Astrocyte (in vitro differentiated cells and primary cell): ENCODE results near the gene CDC16. TPM values are rescaled to one million over a fixed set of nuclear protein-coding genes. Genes with fewer than 3 reads are reported as not detected.

Experiments
- DNase-seq: peaks from one replicate; pipeline ENCODE4 v3.0.0-alpha.2; 2010; ENCODE audit warnings: low read depth
- FAIRE-seq: peaks from 2 replicates; lab custom pipeline; 2011; peaks lifted over from hg19 to GRCh38; lab: Jason Lieb, UNC
- H2AFZ ChIP-seq: 2 replicates; pipeline ENCODE4 v1.6.0; 2012; ENCODE audit warnings: low read depth, low read length, inconsistent platforms
- H3K27ac ChIP-seq: 2 replicates; pipeline ENCODE4 v1.5.1; 2011; ENCODE audit warnings: low read depth, low read length, inconsistent platforms
- H3K27me3 ChIP-seq: 2 replicates; pipeline ENCODE4 v1.6.0; 2011; ENCODE audit warnings: low read length, inconsistent platforms; ENCODE audit not compliant: insufficient read depth
- H3K36me3 ChIP-seq: 2 replicates; pipeline ENCODE4 v1.5.1; 2011; ENCODE audit warnings: low read length, inconsistent platforms; ENCODE audit not compliant: insufficient read depth
- H3K4me1 ChIP-seq: 2 replicates; pipeline ENCODE4 v1.5.1; 2011; ENCODE audit warnings: low read length, inconsistent platforms; ENCODE audit not compliant: insufficient read depth
- H3K4me2 ChIP-seq: 2 replicates; pipeline ENCODE4 v1.6.0; 2012; ENCODE audit warnings: low read length, inconsistent platforms
- H3K4me3 ChIP-seq: 2 replicates; pipeline ENCODE4 v1.5.1; 2011; ENCODE audit warnings: low read depth, mild to moderate bottlenecking, low read length, inconsistent platforms; ENCODE audit not compliant: insufficient read depth
- H3K79me2 ChIP-seq: 2 replicates; pipeline ENCODE4 v1.6.0; 2012; ENCODE audit warnings: mild to moderate bottlenecking, low read length, inconsistent platforms; ENCODE audit not compliant: insufficient read depth
- H3K9ac ChIP-seq: 2 replicates; pipeline ENCODE4 v1.6.0; 2012; ENCODE audit warnings: mild to moderate bottlenecking, low read length, inconsistent platforms
- H3K9me3 ChIP-seq: 2 replicates; pipeline ENCODE4 v1.5.1; 2012; ENCODE audit warnings: low read depth, mild to moderate bottlenecking, low read length, inconsistent platforms; ENCODE audit not compliant: insufficient read depth
- H4K20me1 ChIP-seq: 2 replicates; pipeline ENCODE4 v1.6.0; 2012; ENCODE audit warnings: low read length, inconsistent platforms; ENCODE audit not compliant: insufficient read depth
- H3K27ac Mint-ChIP-seq: one replicate; pipeline ENCODE4 v1.8.0; 2021; ENCODE audit warnings: mild to moderate bottlenecking, mixed read lengths; ENCODE audit not compliant: unreplicated experiment
- H3K27me3 Mint-ChIP-seq: one replicate; pipeline ENCODE4 v1.8.0; 2021; ENCODE audit warnings: low read depth, mixed read lengths; ENCODE audit not compliant: unreplicated experiment
- H3K36me3 Mint-ChIP-seq: one replicate; pipeline ENCODE4 v1.8.0; 2021; ENCODE audit warnings: low read depth, mixed read lengths; ENCODE audit not compliant: unreplicated experiment
- H3K4me1 Mint-ChIP-seq: one replicate; pipeline ENCODE4 v1.8.0; 2021; ENCODE audit warnings: low read depth, mixed read lengths; ENCODE audit not compliant: unreplicated experiment
- H3K4me3 Mint-ChIP-seq: one replicate; pipeline ENCODE4 v1.8.0; 2021; ENCODE audit warnings: mild to moderate bottlenecking, moderate library complexity, mixed read lengths; ENCODE audit not compliant: unreplicated experiment
- H3K9me3 Mint-ChIP-seq: one replicate; pipeline ENCODE4 v1.8.0; 2021; ENCODE audit warnings: mild to moderate bottlenecking, mixed read lengths; ENCODE audit not compliant: unreplicated experiment
- EZH2 ChIP-seq: IDR thresholded peaks from 2 replicates; pipeline ENCODE4 v1.6.1; 2012; ENCODE audit warnings: mild to moderate bottlenecking, low read length, inconsistent platforms; ENCODE audit not compliant: insufficient read depth
- total RNA-seq: library from RNA; stranded (reverse); gene quantifications from 2 replicates; pipeline ENCODE4 v1.2.1, GENCODE V29; 2021
- TF ChIP-seq, protein P1 (sequence below): IDR thresholded peaks from 2 replicates; pipeline ENCODE4 v1.5.1; 2011; ENCODE audit warnings: low read depth, mild to moderate bottlenecking, inconsistent platforms, low read length, moderate library complexity; ENCODE audit not compliant: insufficient read depth

The CDC16 gene
- total RNA-seq, 1 donor from 2014 or later = 77.0 TPM

DNA sequence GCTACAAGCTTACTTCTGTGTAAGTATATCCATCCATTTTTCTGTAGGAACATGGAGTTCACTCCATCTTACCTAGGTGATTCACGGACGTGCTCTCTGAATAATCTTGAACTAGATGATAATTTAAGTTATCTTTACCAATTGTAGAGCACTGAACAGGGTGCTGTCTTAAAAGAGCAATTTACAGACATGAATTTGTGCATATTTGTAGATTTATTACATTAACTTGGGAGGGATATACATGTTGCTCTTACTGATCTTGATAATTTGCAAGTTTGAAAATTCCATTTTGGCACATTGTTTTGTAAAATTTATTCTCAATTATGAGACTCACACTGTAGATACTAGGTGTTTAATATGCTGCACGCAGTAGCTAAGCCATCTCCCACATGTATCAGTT is 9.3 kb downstream of the CDC16 start:
- Histone ChIP-seq H4K20me1 (peaks cover 9% of the 10 kb centered on the region), H3K9me3 (no peaks in the 10 kb centered on the region), H3K4me2 (no peak overlapping the region), H3K4me1 (no peaks in the 10 kb centered on the region), H3K79me2 (peaks cover 4% of the 10 kb centered on the region), H3K27me3 (no peaks in the 10 kb centered on the region), H3K27ac (no peak overlapping the region), H2AFZ (no peak overlapping the region), H3K36me3 (peaks cover 83% of the 10 kb centered on the region), H3K4me3 (no peak overlapping the region), H3K9ac (no peak overlapping the region)
- Mint-ChIP-seq H3K4me3 (no peak overlapping the region), H3K36me3 (peaks cover 13% of the 10 kb centered on the region), H3K9me3 (no peaks in the 10 kb centered on the region), H3K4me1 (peaks cover 7% of the 10 kb centered on the region), H3K27ac (no peak overlapping the region), H3K27me3 (no peaks in the 10 kb centered on the region)
- DNase-seq (no peak), FAIRE-seq (peak; percentile 63)
- TF ChIP-seq, protein P1, sequence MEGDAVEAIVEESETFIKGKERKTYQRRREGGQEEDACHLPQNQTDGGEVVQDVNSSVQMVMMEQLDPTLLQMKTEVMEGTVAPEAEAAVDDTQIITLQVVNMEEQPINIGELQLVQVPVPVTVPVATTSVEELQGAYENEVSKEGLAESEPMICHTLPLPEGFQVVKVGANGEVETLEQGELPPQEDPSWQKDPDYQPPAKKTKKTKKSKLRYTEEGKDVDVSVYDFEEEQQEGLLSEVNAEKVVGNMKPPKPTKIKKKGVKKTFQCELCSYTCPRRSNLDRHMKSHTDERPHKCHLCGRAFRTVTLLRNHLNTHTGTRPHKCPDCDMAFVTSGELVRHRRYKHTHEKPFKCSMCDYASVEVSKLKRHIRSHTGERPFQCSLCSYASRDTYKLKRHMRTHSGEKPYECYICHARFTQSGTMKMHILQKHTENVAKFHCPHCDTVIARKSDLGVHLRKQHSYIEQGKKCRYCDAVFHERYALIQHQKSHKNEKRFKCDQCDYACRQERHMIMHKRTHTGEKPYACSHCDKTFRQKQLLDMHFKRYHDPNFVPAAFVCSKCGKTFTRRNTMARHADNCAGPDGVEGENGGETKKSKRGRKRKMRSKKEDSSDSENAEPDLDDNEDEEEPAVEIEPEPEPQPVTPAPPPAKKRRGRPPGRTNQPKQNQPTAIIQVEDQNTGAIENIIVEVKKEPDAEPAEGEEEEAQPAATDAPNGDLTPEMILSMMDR = no peak
- no peak for TF ChIP-seq EZH2

DNA sequence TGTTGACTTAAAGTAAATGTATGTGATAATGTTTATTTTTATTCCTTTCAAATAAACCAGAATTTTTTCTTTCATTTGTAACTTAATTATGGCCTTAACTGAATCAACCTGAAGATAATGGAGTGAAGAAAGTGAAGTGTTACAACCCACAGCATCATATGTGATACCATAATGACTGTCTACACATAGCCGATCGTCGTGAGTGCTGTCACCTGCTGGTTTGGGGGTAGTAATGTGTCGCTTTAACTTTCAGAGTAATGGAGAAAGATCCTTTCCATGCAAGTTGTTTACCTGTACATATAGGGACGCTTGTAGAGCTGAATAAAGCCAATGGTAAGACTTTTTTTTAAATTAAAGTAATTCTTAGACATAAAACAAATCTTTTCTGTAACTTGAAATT is 9.9 kb downstream of the CDC16 start:
- Mint-ChIP-seq H3K36me3 (peaks cover 13% of the 10 kb centered on the region), H3K4me3 (no peak overlapping the region), H3K9me3 (no peaks in the 10 kb centered on the region), H3K27me3 (no peaks in the 10 kb centered on the region), H3K4me1 (peaks cover 7% of the 10 kb centered on the region), H3K27ac (no peak overlapping the region)
- peaks cover 4% of the 10 kb centered on the region for H3K79me2 ChIP-seq
- H3K4me3 ChIP-seq = no peak overlapping the region
- H3K4me2 ChIP-seq = no peak overlapping the region
- FAIRE-seq (no peak), DNase-seq (no peak)
- H3K4me1 ChIP-seq = no peaks in the 10 kb centered on the region
- H4K20me1 ChIP-seq = peaks cover 9% of the 10 kb centered on the region
- no peak overlapping the region for H3K27ac ChIP-seq
- no peaks in the 10 kb centered on the region for H3K9me3 ChIP-seq
- no peaks in the 10 kb centered on the region for H3K27me3 ChIP-seq
- no peak overlapping the region for H2AFZ ChIP-seq
- TF ChIP-seq, protein P1 = no peak
- no peak for TF ChIP-seq EZH2
- H3K9ac ChIP-seq = no peak overlapping the region
- H3K36me3 ChIP-seq = peaks cover 81% of the 10 kb centered on the region

DNA sequence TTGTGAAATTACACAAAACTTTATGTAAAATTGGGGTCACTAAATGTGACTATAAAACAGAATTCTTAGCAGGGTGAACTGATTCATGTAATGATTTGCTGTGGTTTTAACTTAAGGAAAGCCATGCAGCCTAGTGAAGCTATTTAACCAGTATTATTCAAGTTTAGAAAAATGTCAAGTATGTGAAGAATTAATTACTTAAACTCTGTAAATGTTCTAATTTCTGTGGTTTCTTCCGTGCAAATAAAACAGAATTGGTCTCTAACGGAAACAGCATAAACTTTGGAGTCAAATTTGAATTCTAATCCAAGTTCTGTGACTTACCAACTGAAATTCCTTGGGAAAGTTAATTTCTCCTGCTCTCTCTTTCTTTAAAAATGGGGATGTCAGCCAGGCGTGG is 13.3 kb downstream of the CDC16 start:
- H3K79me2 ChIP-seq = no peaks in the 10 kb centered on the region
- FAIRE-seq (no peak), DNase-seq (peak; percentile 81)
- H3K27me3 ChIP-seq = no peaks in the 10 kb centered on the region
- peak overlapping the region; percentile 60 for H3K27ac ChIP-seq
- H3K27ac Mint-ChIP-seq = peak overlapping the region; percentile 72
- no peak overlapping the region for H3K4me3 Mint-ChIP-seq
- no peak overlapping the region for H2AFZ ChIP-seq
- peaks cover 8% of the 10 kb centered on the region for H4K20me1 ChIP-seq
- peaks cover 9% of the 10 kb centered on the region for H3K4me1 Mint-ChIP-seq
- H3K36me3 ChIP-seq = peaks cover 79% of the 10 kb centered on the region
- H3K9me3 Mint-ChIP-seq = no peaks in the 10 kb centered on the region
- H3K4me3 ChIP-seq = no peak overlapping the region
- no peaks in the 10 kb centered on the region for H3K4me1 ChIP-seq
- no peak overlapping the region for H3K4me2 ChIP-seq
- H3K27me3 Mint-ChIP-seq = no peaks in the 10 kb centered on the region
- peaks cover 17% of the 10 kb centered on the region for H3K36me3 Mint-ChIP-seq
- TF ChIP-seq, protein P1 = no peak
- TF ChIP-seq EZH2 = no peak
- H3K9ac ChIP-seq = no peak overlapping the region
- H3K9me3 ChIP-seq = no peaks in the 10 kb centered on the region
